GM18498 (cell line): Measurements from ENCODE around the gene IDUA.

Experiments
- ATAC-seq: cut with Tn5 transposase; IDR thresholded peaks from one replicate; pipeline ENCODE4 v1.9.1; 2021; ENCODE audit warnings: mild to moderate bottlenecking, moderate library complexity; ENCODE audit not compliant: unreplicated experiment

Gene IDUA

DNA sequence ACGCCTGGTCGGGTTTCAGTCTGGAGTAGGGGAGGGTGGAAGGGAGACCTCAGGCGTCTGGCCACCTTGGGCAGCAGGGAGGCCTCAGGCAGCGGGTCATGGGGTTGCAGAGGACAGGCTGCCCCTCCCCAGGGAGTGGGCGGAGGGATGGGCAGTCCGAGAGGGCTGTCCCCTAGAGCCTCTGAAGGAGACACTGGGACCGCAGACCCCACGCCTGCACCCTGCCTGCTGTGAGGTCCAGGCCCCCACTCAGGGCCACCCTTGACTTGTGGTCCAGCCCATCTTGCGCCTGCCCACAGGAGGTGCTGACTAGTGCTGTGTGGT lies 41.0 kb downstream of the IDUA start:
- ATAC-seq = no peak

DNA sequence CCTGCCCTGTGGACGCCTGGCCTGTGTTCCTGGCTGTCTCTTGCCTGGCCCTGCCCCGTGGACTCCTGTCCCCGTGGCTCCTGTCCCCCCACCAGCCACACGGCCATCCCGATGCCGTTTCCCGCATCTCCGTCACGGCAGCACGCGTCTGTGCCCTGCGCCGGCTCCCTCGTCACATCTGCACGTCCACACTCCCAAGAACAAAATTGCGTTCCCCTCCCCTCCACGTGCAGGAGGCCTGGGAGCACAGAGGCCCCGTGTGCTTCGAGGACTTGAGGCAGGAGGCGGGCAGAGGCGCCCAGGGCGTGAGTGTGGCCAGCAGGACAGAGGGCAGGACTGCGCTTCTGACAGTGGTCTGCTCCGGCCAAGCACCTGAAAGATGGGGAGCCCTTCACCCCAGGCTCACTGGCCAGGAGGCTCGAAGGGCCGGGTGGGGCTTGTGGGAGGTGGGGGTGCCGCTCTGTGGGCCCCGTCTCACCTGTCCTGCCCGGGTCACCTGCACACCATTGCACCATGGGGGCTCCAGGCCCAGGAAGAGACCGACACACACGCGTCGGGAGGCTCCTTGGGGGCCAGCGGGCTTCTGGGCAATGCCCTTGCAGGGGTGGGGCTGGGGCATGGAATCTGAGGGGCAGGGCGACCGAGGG lies 41.9 kb downstream of the IDUA start:
- ATAC-seq = no peak

DNA sequence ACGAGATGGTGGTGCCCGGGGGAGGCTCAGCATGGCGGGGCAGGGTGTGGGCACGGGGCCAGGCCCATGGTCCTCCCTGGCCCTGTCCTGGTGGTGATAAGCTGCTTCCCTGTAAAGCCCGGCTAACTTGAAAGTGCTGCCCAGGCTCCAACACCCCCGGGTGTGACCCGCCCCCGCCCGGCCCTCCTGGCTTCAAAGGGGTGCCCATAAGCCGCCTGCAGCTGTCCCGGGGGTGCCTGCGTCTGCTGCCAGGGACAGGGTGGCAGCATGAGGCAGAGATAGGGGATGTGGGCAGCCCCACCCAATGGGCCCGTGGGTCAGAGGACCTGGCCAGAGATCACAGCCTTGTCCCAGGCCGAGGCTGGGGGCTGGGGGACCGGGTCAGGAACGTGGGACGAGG lies 42.7 kb downstream of the IDUA start:
- no peak for ATAC-seq

DNA sequence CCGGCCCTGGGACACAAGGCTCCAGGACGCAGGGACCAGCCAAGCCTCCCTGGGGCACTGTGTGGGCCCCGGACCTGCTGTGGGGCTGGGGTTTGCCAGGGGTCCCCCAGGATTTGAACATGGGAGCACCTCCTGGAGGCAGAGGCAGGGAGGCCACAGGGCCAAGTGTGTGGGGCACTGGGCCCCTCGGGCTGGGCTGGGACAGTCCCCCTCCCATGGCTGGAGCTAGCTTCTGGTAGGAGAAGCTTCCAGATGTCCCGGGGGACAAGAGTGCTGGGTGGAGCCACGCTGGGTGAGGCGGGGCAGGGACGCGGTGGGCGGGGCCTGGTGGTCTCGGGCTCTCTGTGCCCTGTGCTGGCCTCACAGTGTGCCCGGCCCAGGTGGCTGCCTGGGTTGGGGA lies 43.2 kb downstream of the IDUA start:
- no peak for ATAC-seq

DNA sequence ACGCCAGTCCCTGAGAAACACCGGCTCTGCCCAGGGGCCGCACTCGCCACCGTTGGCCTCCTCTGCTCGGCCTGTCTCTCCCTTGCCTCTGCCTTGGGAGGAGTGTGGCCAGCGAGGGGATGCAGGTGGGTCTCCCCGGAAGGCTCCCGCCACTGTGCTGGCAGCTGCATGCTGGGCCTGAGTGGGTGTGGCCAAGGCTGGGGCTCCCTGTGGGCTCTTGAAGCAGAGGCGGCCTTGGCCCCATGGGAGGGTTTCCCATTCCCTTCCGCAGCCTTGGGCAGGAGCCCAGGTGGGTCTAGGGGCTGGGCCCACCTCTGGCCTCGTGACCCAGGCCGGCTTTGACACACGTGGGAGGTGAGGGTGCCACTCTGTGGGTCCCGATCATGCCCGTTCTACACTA lies 43.7 kb downstream of the IDUA start:
- ATAC-seq = no peak

DNA sequence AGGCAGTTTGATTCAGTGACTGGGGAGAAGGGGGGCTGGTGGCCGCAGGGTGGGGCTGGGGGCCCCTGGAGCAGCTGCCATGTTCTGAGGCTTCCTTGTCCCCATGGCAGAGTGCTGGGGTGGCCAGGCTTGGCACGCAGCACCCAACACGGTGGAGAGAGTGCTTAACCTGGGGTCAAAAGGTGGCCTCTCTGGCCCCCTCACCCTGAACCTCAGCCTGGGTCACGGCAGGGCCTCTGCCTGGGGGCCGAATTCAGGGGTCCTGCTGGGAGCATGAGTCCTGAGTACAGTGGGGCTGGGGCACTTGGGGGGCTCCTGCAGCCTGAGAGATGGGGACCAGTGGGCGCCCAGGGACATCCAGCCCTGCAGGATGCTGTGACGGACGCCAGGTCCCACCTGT lies 44.5 kb downstream of the IDUA start:
- no peak for ATAC-seq

DNA sequence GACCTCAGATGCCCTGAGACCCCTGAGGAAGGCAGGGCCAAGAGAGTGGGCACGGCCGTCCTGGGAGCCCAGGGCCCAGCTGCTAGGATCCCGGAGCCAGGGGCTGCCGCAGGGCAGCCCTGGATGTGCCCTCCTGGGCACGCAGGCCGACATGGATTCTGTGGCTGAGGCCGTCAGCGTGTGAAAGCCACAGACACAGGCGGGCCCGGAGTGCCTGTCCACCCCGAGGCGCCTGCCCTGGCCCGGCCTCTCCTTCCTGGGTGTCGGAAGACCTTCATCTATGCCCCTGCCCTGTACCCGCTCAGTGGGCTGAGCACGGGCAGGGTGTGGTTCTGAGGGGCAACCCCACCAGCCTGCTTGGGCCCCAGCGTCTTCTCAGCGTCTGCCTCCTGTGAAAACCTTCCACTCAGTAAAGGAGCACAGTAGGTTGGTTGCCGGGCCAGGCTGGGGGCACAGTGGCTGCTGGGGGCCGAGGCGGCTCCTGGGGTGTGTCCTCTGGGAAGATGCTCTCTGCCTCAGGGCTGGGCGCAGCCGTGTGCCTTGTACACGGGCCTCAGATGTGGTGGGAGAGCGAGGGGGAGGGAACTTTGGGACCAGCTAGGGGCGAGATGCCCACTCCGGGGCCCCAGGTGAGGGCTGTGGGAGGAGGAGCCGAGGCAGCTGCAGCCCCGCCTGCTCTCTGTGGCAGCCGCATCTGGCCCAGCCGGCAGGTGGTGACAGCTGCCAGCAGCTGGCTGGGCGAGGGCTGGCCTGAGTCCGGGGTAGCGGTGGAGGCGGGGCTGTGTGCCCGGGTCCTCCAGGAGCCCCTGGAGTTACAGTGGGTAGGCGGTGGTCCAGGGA lies 45.3 kb downstream of the IDUA start:
- ATAC-seq = no peak

DNA sequence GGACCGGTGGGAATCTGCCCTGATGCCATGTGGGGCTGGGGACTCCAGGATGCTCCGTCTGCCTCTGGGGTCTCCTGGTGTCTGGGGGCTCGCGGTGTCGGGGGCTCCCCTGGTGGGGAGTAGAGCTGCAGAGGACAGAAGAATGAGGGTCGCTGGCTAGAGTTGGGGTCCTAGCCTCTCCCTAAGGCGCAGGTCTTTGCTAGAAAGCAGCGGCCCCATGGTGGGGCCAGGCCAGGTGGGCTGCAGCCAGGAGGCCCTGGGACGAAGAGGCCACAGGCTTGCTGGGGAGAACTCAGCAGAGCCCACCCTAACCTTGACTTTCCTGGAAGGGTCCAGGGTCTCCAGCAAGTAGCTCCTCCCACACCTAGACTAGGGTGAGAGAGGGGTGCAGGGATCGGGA lies 46.0 kb downstream of the IDUA start:
- ATAC-seq = no peak

DNA sequence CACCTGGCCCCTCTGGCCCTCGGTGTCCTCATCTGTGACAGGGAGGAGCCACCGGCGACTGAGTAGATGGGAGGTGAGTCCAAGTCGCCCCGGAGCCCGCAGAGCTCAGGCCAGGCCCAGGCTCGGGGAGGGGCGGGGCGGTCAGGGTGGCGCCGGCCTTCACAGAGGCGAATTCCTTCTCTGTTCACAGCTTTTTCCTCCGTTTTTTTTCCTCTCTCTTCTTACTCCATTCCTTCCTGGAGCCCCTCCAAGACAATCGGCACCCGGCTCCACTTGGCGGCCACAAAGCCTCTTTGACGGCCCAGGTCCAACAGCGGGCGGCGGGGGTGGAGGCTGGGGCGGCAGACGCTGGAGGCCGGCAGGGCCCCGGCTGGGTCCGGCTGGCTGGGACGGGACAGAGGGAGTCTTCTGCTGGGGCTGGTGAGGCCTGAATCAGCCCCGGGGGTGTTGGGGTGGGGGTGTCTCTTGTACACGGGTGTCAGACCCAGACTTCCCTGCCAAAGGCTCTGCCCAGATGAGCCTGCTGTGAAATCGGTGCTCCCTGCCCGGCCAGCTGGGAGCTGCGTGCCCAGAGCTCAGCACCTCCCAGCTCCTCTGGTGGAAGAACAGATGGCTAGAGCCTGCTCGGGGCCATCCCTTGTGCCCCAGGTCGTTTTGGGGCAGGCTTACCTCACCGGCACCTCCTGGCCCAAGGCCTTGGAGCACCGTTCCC lies 47.2 kb downstream of the IDUA start:
- ATAC-seq = no peak

DNA sequence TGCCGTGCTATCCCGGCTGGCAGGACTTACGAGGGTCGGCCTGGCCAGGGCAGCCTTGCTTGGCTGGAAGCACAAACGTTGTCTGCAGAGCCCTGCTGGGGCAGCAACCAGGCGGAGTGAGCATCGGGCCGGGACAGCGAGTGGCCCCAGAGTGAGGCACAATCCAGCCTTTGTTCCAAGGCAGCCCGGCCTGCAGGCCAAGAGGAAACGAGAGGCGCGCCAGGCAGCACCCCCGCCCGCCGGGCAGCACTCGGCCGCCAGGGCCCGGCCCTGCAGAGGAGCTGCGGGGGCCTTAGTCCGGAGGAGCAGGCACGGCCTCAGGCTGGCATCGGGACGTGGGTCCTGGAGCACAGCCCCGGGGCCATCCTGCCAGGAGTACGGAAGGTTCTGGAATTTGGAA lies 48.7 kb downstream of the IDUA start:
- ATAC-seq = no peak

DNA sequence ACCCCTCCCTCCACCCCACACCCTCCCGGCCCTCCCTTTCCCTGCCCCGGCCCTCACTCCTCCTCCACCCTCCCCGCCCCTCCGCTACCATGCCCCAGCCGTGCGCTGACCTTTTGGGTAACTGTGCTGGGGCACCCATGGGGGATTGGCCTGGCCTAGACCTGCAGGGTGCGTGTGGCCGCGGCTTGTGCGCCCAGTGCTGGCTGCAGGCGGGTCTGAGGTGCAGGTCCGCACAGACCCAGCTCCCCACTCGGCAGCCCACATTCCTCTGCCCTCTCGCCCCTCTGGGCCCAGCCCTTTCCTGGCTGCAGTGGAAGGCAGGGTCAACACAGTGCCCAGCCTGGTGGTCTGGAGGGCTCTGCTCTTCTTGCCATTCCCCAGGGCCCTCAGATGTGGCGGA lies 49.3 kb downstream of the IDUA start:
- no peak for ATAC-seq

DNA sequence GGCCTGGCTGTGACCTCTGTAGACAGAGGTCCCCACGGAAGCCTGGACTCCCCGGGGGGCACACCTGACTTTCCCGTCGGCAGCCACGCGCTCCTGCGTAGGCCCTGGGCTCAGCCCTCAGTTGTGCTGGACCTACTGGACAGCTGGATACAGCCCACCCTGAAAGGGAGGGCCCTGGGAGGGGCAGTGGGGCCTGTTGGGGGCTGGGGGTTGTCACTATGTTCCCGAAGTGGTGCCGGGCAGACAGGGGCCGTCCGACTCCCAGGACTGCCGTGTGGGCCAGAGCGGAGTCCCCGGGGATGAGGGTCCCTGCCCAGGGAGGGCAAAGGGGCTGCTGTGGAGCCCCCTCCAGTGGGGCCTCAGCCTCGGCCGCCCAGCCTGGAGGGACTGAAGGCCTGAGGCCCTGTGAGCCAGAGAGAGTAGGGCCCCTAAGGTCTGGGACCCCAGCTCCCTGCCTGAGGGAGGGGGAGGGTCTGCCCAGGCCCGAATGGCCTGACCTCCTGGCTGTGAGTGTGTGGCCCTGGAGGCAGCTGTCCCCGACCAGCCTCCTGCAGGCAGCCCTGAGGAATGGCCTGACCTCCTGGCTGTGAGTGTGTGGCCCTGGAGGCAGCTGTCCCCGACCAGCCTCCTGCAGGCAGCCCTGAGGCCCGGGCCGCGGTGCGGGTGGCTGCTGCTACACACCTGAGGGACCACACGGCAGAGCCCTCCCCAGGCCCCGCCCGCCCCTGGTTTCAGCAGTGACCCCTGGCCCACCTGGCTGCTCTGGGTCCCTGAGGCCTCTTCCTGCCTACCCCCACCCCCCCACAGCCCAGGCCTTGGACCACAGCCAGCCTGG lies 50.3 kb downstream of the IDUA start:
- no peak for ATAC-seq

DNA sequence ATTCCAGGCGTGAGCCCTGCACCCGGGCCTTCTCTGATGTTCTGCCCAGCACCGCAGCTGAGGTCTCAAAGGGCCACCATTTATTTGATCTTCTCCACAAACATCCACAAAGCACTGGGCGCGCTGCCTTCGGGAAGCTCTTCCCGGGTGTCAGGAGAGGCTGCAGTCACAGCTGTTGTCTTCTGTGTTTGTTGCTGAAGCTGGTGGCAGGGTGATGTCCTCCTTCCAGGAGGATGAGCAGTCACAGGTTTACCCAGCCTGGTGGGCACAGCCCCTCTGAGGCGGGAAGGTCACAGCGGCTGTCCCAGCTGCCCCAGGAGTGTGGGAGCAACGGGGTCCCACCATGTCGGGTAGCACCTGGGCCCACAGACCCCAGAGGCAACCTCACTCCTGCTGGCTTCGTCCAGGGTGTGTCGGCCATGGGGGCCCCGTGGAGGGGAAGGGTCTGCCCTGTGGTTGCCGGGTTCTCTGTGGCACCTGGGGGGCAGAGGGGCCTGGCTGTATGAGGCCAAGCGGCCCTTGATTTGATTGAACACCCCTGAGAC lies 52.2 kb downstream of the IDUA start:
- ATAC-seq = no peak

DNA sequence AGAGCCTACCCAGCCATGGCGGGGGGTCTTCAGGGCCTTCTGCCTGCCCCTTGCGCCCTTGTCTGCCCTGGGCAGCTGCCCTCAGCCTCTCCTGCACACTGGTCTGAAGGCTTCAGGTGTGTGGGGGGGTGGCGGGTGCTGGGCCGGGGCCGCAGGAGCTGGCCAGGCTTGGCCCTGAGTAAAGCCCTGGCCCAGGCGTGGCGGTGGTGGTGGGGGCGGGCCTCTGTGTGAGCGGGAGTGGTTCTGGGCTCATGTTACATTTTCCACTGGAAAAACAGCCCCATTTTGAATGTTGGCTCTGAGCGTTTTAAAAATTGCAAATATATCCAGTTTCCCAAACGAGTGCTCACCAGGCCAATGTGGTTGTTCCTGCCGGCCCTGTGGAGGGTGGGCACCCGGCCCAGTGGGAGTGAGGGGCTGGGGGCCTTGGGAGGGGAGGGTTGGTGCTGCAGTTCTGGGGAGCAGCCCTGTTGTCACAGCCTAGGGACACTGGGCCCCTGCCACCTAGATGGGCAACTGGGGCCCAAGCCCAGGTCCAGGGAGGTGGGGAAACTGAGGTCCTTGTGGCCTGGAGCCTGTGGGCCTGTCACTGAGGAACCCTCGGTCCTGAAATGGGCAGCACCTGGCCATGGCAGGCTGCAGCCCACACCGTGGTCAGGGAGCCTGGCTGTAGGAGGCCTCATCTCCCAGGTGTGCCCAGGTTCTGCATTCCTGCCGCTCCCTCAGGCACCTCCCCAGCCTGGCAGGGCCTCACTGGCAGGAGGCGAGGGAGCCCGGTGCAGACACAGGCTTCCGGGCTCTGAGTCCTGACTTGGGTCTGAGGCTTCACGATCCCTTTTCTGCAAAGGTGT lies 52.9 kb downstream of the IDUA start:
- ATAC-seq = no peak

DNA sequence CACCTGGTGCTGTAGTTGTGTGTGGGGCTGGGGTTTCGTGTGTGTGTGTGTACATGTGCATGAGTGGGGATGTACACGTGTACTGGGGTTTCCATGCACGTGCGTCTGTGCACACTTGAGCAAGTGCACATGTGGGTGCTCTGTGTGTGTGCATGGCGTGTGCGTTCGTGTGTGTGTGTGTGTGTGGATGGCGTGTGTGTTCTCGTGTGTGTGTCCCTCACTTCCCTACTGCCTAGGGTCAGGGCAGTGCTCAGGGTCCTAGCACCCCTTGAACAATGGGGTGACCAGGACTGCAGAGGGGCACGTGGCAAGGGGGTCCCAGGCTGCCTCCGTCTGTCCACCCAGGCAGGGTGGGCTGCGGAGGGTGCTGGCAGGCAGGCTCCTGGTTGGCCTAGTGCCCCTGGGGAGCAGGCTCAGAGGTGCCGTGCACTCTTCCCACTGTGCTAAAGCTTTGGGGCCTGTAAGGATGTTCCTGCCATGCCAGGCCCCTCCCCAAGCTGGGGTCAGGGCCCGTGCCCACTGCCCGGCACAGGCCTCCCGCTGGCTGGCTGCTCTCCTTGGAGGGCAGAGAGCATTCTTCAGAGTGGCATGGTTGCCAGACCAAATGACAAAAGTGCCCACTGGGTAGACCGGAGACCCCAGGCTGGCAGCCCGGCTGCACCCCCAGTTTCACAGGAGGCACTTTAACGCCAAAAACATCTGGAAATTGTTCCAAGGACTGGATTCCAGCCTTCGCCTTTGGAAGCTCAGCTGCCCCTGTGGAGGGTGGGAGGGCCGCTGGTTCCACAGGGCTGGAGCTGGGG lies 53.7 kb downstream of the IDUA start:
- ATAC-seq = no peak

DNA sequence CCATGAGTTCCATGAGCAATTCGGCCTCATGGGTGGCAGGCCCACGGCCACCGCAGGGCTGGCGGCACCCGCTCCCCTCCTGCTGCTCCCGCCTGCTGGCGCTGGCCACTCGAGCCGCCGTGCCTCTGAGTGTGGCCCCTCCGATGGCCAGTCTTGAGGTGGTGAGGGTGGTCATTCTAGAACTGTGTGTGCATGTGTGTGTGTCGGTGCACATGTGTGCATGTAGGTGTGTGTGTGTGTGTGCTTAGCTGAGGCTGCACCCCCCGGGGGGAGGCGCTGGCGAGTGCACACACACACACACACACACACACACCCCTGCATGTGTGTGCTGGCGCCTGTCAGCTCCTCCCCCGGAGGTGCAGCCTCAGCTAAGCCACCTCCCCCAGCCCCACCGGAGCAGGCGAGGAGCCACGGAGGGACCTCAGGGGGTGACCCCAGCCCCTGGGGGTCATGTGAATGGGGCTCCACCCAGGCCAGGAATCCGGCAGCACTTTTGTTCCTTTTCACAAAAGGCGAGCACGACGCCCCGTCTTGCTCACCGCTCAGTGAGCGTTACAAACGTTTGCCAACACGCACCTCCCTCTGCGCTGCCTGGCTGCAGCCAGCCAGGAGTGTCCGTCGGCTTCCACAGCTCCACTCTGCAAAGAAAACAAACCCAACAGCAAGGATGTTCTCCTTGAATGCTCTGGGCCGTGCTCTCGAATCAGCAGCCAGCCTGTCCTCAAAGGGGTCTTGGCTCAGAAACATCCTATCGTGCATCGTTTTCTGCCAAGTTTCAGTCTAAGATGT lies 54.5 kb downstream of the IDUA start:
- ATAC-seq = no peak

DNA sequence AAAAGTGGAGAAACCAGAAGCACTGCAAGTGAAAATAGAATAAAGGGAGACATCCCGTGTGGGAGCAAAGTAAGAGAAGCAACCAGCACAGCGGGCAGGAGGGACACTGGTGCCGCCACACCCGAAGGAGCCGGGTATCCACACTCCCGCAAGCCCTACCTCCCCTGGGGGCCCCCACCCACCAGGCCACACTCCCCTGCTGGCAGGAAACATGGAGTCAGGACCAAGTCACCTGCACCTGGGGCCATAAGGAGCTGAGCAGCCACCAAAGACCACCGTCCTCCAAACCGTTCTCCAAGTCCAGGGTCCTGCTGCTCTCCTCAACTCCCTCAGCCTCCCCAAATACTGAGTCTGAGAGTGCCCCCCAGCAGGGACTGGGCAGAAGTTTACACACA lies 55.1 kb downstream of the IDUA start:
- no peak for ATAC-seq

DNA sequence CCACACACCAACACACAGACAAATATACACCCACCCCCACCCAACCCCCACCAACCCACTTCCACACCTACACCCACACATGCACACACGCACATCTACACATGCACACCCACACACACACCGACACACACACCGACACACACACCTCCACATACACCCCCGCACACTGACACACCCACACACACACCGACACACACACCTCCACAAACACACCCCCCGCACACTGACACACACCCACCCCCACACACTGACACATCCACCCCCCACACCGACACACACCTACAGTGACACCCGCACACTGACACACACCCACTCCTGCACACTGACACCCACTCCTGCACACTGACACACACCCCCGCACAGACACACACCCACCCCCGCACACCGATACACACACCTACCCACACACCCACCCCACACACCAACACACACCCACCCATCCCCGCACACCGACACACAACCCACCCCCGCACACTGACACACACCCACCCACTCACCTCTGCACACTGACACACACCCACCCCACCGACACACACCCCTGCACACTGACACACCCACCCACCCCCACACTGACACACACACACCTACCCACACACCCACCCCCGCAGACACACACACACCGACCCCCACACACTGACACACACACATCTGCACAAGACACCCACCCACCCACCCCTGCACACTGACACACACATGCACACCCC lies 55.7 kb downstream of the IDUA start:
- ATAC-seq = no peak
